Caco-2 (cell line): ENCODE data around the gene CDKAL1. TPM values are rescaled to one million over a fixed set of nuclear protein-coding genes. Genes with fewer than 3 reads are reported as not detected.
"Not testable (repeated sequence)": the region's sequence is repeated elsewhere in the genome, so short reads cannot be mapped to it uniquely, and the experiment has no call there.

Source experiments
- BruUV-seq: library from RNA; stranded (reverse); fragments of 400-500 nt; replicated peaks from 2 replicates; lab custom pipeline; 2021; lab: Mats Ljungman, UMichigan
- CTCF ChIA-PET: fragments of 300-600 bp; sonication (Branson Sonifier 250); formaldehyde crosslinking; loops from one replicate; lab custom pipeline; 2022; ENCODE audit warnings: antibody characterized with exemption; lab: Charles Lee
- POLR2A ChIA-PET: fragments of 300-600 bp; sonication (Branson Sonifier 250); formaldehyde crosslinking; loops from one replicate; lab custom pipeline; 2022; ENCODE audit warnings: antibody characterized with exemption; lab: Charles Lee
- DNase-seq, 2 experiments: peaks; one replicate each; pipeline versions ENCODE4 v3.0.0 to v3.0.0-alpha.2; 2020 to 2022
- H3K27me3 ChIP-seq: replicated peaks from 2 replicates; pipeline ENCODE4 v1.6.0; 2011; ENCODE audit warnings: low read length; ENCODE audit not compliant: control insufficient read depth, insufficient read depth
- H3K36me3 ChIP-seq: 2 replicates; pipeline ENCODE4 v1.5.1; 2011; ENCODE audit warnings: low read length; ENCODE audit not compliant: control insufficient read depth, insufficient read depth
- H3K4me1 ChIP-seq: fragments of 250-450 bp; sonication (Bioruptor Pico); 2 replicates; pipeline ENCODE4 v1.5.1; 2020; ENCODE audit warnings: mild to moderate bottlenecking
- H3K4me3 ChIP-seq: 2 replicates; pipeline ENCODE4 v1.5.1; 2011; ENCODE audit warnings: low read depth, mild to moderate bottlenecking, control low read depth, low read length
- H3K9me3 ChIP-seq: fragments of 250-450 bp; sonication (Bioruptor Pico); 2 replicates; pipeline ENCODE4 v1.5.1; 2020; ENCODE audit warnings: mild to moderate bottlenecking, moderate library complexity
- H3K27ac Mint-ChIP-seq: one replicate; pipeline ENCODE4 v1.8.0; 2022; ENCODE audit warnings: mixed read lengths; ENCODE audit not compliant: unreplicated experiment
- H3K27me3 Mint-ChIP-seq: one replicate; pipeline ENCODE4 v1.8.0; 2022; ENCODE audit warnings: mixed read lengths; ENCODE audit not compliant: insufficient read depth, unreplicated experiment
- H3K36me3 Mint-ChIP-seq: one replicate; pipeline ENCODE4 v1.8.0; 2022; ENCODE audit warnings: mild to moderate bottlenecking, mixed read lengths; ENCODE audit not compliant: insufficient read depth, unreplicated experiment
- H3K4me1 Mint-ChIP-seq: one replicate; pipeline ENCODE4 v1.8.0; 2022; ENCODE audit warnings: low read depth, mixed read lengths; ENCODE audit not compliant: unreplicated experiment
- H3K4me3 Mint-ChIP-seq: one replicate; pipeline ENCODE4 v1.8.0; 2022; ENCODE audit warnings: mild to moderate bottlenecking, moderate library complexity, mixed read lengths; ENCODE audit not compliant: unreplicated experiment
- H3K9me3 Mint-ChIP-seq: one replicate; pipeline ENCODE4 v1.8.0; 2022; ENCODE audit warnings: mixed read lengths; ENCODE audit not compliant: unreplicated experiment
- intact Hi-C: fragments of 100-400 bp; cut with micrococcal nuclease; formaldehyde crosslinking; loops from one replicate; pipeline ENCODE4 v1.10.0; 2022; ENCODE audit not compliant: unreplicated experiment
- total RNA-seq: library from RNA; stranded (reverse); gene quantifications from 2 replicates; pipeline ENCODE4 v1.2.3, GENCODE V29; 2022
- TF ChIP-seq, protein P1 (sequence below), 2 experiments: fragments of 200-600 bp in 1 of 2; IDR thresholded peaks; 1 replicate in 1 of 2; 2 replicates in 1 of 2; pipeline versions ENCODE4 v1.5.1 to v1.8.0; 2011 to 2022; ENCODE audit warnings: antibody characterized with exemption in 1 of 2, control low read depth in 1 of 2, inconsistent platforms in 1 of 2, low read depth in 1 of 2, low read length in 1 of 2, mild to moderate bottlenecking in 1 of 2, moderate library complexity in 1 of 2; ENCODE audit not compliant: insufficient read depth in 1 of 2, severe bottlenecking in 1 of 2, unreplicated experiment in 1 of 2

Gene CDKAL1
- total RNA-seq, 1 experiment from 2014 or later = 18.7 TPM

DNA sequence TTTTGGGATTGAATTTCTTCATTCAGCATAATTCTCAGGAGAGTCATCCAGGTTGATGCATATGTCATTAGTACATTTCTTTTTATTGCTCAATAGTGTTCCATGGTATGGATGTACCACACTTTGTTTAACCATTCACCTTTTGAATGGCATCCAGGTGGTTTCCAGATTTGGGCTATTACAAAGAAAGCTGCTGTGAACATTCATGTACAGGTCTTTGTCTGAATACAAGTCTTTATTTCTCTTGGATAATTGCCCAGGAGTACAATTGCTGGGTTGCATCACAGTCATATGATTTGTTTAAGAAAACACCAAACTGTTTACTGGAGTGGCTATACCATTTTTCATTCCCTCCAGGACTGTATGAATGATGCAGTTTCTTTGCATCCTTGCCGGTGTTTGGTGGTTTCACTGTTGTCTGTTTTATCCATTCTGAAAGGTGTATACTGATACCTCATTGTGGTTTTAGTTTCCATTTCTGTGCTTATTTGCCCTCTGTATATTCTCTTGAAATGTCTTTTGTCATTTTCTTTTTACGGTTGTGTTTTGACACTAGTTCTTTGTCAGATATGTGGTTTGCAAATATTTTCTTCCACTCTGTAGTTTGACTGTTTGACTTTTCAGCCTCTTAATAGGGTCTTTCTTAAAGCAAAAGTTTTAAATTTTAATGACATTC, 8.8 kb downstream of the CDKAL1 start:
- TF ChIP-seq, protein P1, sequence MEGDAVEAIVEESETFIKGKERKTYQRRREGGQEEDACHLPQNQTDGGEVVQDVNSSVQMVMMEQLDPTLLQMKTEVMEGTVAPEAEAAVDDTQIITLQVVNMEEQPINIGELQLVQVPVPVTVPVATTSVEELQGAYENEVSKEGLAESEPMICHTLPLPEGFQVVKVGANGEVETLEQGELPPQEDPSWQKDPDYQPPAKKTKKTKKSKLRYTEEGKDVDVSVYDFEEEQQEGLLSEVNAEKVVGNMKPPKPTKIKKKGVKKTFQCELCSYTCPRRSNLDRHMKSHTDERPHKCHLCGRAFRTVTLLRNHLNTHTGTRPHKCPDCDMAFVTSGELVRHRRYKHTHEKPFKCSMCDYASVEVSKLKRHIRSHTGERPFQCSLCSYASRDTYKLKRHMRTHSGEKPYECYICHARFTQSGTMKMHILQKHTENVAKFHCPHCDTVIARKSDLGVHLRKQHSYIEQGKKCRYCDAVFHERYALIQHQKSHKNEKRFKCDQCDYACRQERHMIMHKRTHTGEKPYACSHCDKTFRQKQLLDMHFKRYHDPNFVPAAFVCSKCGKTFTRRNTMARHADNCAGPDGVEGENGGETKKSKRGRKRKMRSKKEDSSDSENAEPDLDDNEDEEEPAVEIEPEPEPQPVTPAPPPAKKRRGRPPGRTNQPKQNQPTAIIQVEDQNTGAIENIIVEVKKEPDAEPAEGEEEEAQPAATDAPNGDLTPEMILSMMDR (IDR thresholded peaks at IDR 0.05; ENCODE audit: insufficient read depth in 1 of 2, low read depth in 1 of 2, low read length in 1 of 2, severe bottlenecking in 1 of 2, unreplicated experiment in 1 of 2) = no peak
- BruUV-seq = no TSS peak
- H3K36me3 ChIP-seq = no peaks in the 10 kb centered on the region; the same call in 1 of the 2 replicates
- no peaks in the 10 kb centered on the region for H3K9me3 ChIP-seq
- no peaks in the 10 kb centered on the region for H3K4me1 ChIP-seq
- no peak overlapping the region for H3K4me3 ChIP-seq
- Mint-ChIP-seq H3K27me3 (no peaks in the 10 kb centered on the region), H3K27ac (no peak overlapping the region), H3K4me3 (no peak overlapping the region), H3K9me3 (no peaks in the 10 kb centered on the region), H3K36me3 (peaks cover 5% of the 10 kb centered on the region), H3K4me1 (no peaks in the 10 kb centered on the region)
- no peak for DNase-seq
- no peaks in the 10 kb centered on the region for H3K27me3 ChIP-seq
- ChIA-PET CTCF (no interaction called here), POLR2A (no interaction called here)
- intact Hi-C loops = no loop called here

DNA sequence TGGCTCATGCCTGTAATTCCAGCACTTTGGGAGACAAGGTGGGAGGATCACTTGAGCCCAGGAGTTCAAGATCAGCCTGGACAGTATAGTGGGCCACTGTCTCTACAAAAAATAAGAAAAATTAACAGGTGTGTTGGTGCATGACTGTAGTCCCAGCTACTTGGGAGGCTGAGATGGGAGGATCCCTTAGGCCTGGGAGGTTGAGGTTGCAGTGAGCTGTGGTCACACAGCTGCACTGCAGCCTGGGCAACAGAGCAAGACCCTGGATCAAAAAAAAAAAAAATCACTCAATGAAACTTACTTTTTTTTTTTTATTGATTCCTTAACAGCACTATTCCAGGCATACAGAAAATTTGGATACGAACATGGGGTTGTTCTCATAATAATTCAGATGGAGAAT, 14.0 kb downstream of the CDKAL1 start:
- H3K27ac Mint-ChIP-seq = no peak overlapping the region
- H3K4me3 Mint-ChIP-seq = no peak overlapping the region
- H3K4me1 Mint-ChIP-seq = no peaks in the 10 kb centered on the region
- ChIA-PET CTCF (no interaction called here), POLR2A (no interaction called here)
- intact Hi-C loops = no loop called here
- Histone ChIP-seq H3K9me3 (no peaks in the 10 kb centered on the region), H3K4me3 (no peak overlapping the region), H3K36me3 (no peaks in the 10 kb centered on the region; the same call in 1 of the 2 replicates), H3K27me3 (no peaks in the 10 kb centered on the region), H3K4me1 (no peaks in the 10 kb centered on the region)
- H3K27me3 Mint-ChIP-seq = no peaks in the 10 kb centered on the region
- TF ChIP-seq, protein P1 (IDR thresholded peaks at IDR 0.05; ENCODE audit: insufficient read depth in 1 of 2, low read depth in 1 of 2, low read length in 1 of 2, severe bottlenecking in 1 of 2, unreplicated experiment in 1 of 2) = no peak
- DNase-seq = no peak
- H3K36me3 Mint-ChIP-seq = peaks cover 16% of the 10 kb centered on the region
- no TSS peak for BruUV-seq
- no peaks in the 10 kb centered on the region for H3K9me3 Mint-ChIP-seq

DNA sequence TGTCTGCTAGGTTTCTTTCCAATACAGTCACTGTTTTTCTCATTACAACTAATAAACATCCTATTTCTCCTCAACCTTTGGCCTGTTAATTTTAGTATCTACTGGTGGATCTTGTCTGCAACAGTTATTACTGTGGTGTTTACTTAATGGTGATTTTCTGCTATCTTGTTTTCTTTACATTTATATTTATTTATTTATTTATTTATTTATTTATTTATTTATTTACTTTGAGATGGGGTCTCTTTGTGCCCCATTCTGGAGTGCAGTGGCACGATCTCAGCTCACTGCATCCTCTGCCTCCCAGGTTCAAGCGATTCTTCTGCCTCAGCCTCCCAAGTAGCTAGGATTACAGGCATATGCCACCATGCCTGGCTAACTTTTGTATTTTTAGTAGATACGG, 15.1 kb downstream of the CDKAL1 start:
- H3K4me3 ChIP-seq, H3K9me3 ChIP-seq, H3K27me3 ChIP-seq, intact Hi-C loops, H3K36me3 ChIP-seq, H3K9me3 Mint-ChIP-seq, DNase-seq, CTCF ChIA-PET, H3K27ac Mint-ChIP-seq, H3K4me1 Mint-ChIP-seq, H3K4me1 ChIP-seq, H3K4me3 Mint-ChIP-seq, POLR2A ChIA-PET, BruUV-seq, H3K27me3 Mint-ChIP-seq: not testable (repeated sequence)
- peaks cover 16% of the 10 kb centered on the region for H3K36me3 Mint-ChIP-seq
